HEK293 (cell line): ENCODE data around the gene MAK.

Experiments
- CTCF ChIA-PET: fragments of 350-600 bp; formaldehyde crosslinking; extraction: SDS; loops from one replicate; lab custom pipeline; 2021; ENCODE audit warnings: antibody characterized with exemption; lab: Yijun Ruan, JAX
- POLR2A ChIA-PET: fragments of 300-600 bp; formaldehyde crosslinking; extraction: SDS; loops from one replicate; lab custom pipeline; 2020; ENCODE audit warnings: antibody characterized with exemption, inconsistent platforms; lab: Yijun Ruan, JAX
- H3K27ac ChIP-seq: fragments of 200-500 bp; sonication (Bioruptor generic); 2 replicates; pipeline ENCODE4 v1.5.1; 2014; ENCODE audit warnings: low read depth, low read length, control low read depth, inconsistent platforms; ENCODE audit errors: extremely low read depth
- H3K36me3 ChIP-seq, 2 experiments: fragments of 200-500 bp in 1 of 2; sonication (Bioruptor generic) in 1 of 2; 1 replicate in 1 of 2; 2 replicates in 1 of 2; pipeline ENCODE4 v1.5.1; 2014 to 2017; ENCODE audit warnings: inconsistent platforms in 2 of 2, low read length in 2 of 2; ENCODE audit not compliant: control insufficient read depth in 2 of 2, insufficient read depth in 1 of 2
- H3K4me1 ChIP-seq: fragments of 200-500 bp; sonication (Bioruptor generic); 2 replicates; pipeline ENCODE4 v1.5.1; 2014; ENCODE audit warnings: mild to moderate bottlenecking, low read length, inconsistent platforms; ENCODE audit not compliant: control insufficient read depth, insufficient read depth
- H3K4me3 ChIP-seq: 2 replicates; pipeline ENCODE4 v1.5.1; 2011; ENCODE audit warnings: low read depth, mild to moderate bottlenecking, control low read depth, low read length, moderate library complexity
- H3K9me3 ChIP-seq: fragments of 200-500 bp; sonication (Bioruptor generic); 2 replicates; pipeline ENCODE4 v1.5.1; 2014; ENCODE audit warnings: low read depth, low read length, inconsistent platforms; ENCODE audit not compliant: control insufficient read depth, insufficient read depth
- IKZF3 ChIP-seq: fragments of 450-650 bp; IDR thresholded peaks from 2 replicates; pipeline ENCODE4 v1.5.0; 2018; ENCODE audit warnings: missing biosample characterization, mild to moderate bottlenecking, missing genetic modification characterization, moderate library complexity
- MYNN ChIP-seq: fragments of 450-650 bp; formaldehyde crosslinking; IDR thresholded peaks from 2 replicates; pipeline ENCODE4 v1.5.1; 2016; ENCODE audit warnings: missing biosample characterization, missing genetic modification characterization, borderline replicate concordance
- REST ChIP-seq: fragments of 450-650 bp; formaldehyde crosslinking; IDR thresholded peaks from 2 replicates; pipeline ENCODE4 v1.5.1; 2016; ENCODE audit warnings: missing biosample characterization, missing genetic modification characterization
- ZNF10 ChIP-seq: fragments of 450-650 bp; formaldehyde crosslinking; IDR thresholded peaks from 2 replicates; pipeline ENCODE4 v1.5.1; 2017; ENCODE audit warnings: missing biosample characterization, missing genetic modification characterization
- ZNF132 ChIP-seq: fragments of 450-650 bp; formaldehyde crosslinking; IDR thresholded peaks from 2 replicates; pipeline ENCODE4 v1.5.1; 2017; ENCODE audit warnings: missing biosample characterization, missing genetic modification characterization, borderline replicate concordance
- ZNF148 ChIP-seq: fragments of 450-650 bp; formaldehyde crosslinking; IDR thresholded peaks from 2 replicates; pipeline ENCODE4 v1.5.0; 2017; ENCODE audit warnings: missing biosample characterization, missing genetic modification characterization, borderline replicate concordance
- ZNF155 ChIP-seq: fragments of 450-650 bp; formaldehyde crosslinking; IDR thresholded peaks from 2 replicates; pipeline ENCODE4 v1.5.1; 2016; ENCODE audit warnings: missing biosample characterization, missing genetic modification characterization
- ZNF157 ChIP-seq: fragments of 450-650 bp; formaldehyde crosslinking; IDR thresholded peaks from 2 replicates; pipeline ENCODE4 v1.5.1; 2016; ENCODE audit warnings: missing biosample characterization, missing genetic modification characterization
- ZNF169 ChIP-seq: fragments of 450-650 bp; formaldehyde crosslinking; IDR thresholded peaks from 2 replicates; pipeline ENCODE4 v1.5.1; 2016; ENCODE audit warnings: missing biosample characterization, missing genetic modification characterization
- ZNF248 ChIP-seq: fragments of 450-650 bp; formaldehyde crosslinking; IDR thresholded peaks from 2 replicates; pipeline ENCODE4 v1.5.1; 2017; ENCODE audit warnings: missing biosample characterization, missing genetic modification characterization
- ZNF266 ChIP-seq: fragments of 450-650 bp; formaldehyde crosslinking; IDR thresholded peaks from 2 replicates; pipeline ENCODE4 v1.5.1; 2016; ENCODE audit warnings: missing biosample characterization, missing genetic modification characterization, low read depth
- ZNF341 ChIP-seq: fragments of 450-650 bp; formaldehyde crosslinking; IDR thresholded peaks from 2 replicates; pipeline ENCODE4; 2016; ENCODE audit warnings: low read depth, missing biosample characterization, missing genetic modification characterization
- ZNF510 ChIP-seq: fragments of 450-650 bp; formaldehyde crosslinking; IDR thresholded peaks from 2 replicates; pipeline ENCODE4 v1.5.1; 2018; ENCODE audit warnings: mild to moderate bottlenecking, missing genetic modification characterization, missing biosample characterization; ENCODE audit not compliant: insufficient replicate concordance
- ZNF560 ChIP-seq: fragments of 450-650 bp; formaldehyde crosslinking; IDR thresholded peaks from 2 replicates; pipeline ENCODE4 v1.5.1; 2017; ENCODE audit warnings: missing biosample characterization, missing genetic modification characterization, borderline replicate concordance
- ZNF580 ChIP-seq: fragments of 450-650 bp; formaldehyde crosslinking; IDR thresholded peaks from 2 replicates; pipeline ENCODE4 v1.5.1; 2016; ENCODE audit warnings: missing biosample characterization, missing genetic modification characterization
- ZNF610 ChIP-seq: fragments of 450-650 bp; formaldehyde crosslinking; IDR thresholded peaks from 2 replicates; pipeline ENCODE4 v1.5.1; 2016; ENCODE audit warnings: missing biosample characterization, missing genetic modification characterization, borderline replicate concordance
- ZNF621 ChIP-seq: fragments of 450-650 bp; formaldehyde crosslinking; IDR thresholded peaks from 2 replicates; pipeline ENCODE4 v1.5.1; 2017; ENCODE audit warnings: missing biosample characterization, missing genetic modification characterization
- ZNF639 ChIP-seq: fragments of 450-650 bp; formaldehyde crosslinking; IDR thresholded peaks from 2 replicates; pipeline ENCODE4 v1.5.1; 2016; ENCODE audit warnings: missing biosample characterization, missing genetic modification characterization
- ZNF654 ChIP-seq: fragments of 450-650 bp; formaldehyde crosslinking; IDR thresholded peaks from 2 replicates; pipeline ENCODE4 v1.5.1; 2016; ENCODE audit warnings: low read depth, missing biosample characterization, missing genetic modification characterization
- ZNF707 ChIP-seq: fragments of 450-650 bp; formaldehyde crosslinking; IDR thresholded peaks from 2 replicates; pipeline ENCODE4 v1.5.1; 2016; ENCODE audit warnings: missing biosample characterization, missing genetic modification characterization

The MAK gene

GRCh38 chr6:10794239-10794638 is 44.1 kb downstream of the MAK start:
- Histone ChIP-seq H3K27ac (no peak overlapping the region), H3K4me3 (no peak overlapping the region), H3K4me1 (no peaks in the 10 kb centered on the region), H3K9me3 (no peaks in the 10 kb centered on the region), H3K36me3 (peaks cover 0 to 4% of the 10 kb centered on the region in 2 experiments; a peak in 2 of 3 replicates)
- POLR2A ChIA-PET, result interaction anchor here (0.6 kb wide), 1 partner anchor 16 kb away, joined by 4 read pairs; no protein-coding TSS in a partner anchor
- no peak for TF ChIP-seq ZNF341 (tag by site-specific recombination)
- TF ChIP-seq ZNF132, result no peak
- no peak for TF ChIP-seq ZNF169 (tag by site-specific recombination)
- no peak for TF ChIP-seq ZNF707 (tag by site-specific recombination)
- TF ChIP-seq ZNF155 (tag by site-specific recombination), result no peak
- TF ChIP-seq REST, result no peak
- no peak for TF ChIP-seq ZNF610
- TF ChIP-seq ZNF639 (tag by site-specific recombination), result no peak
- no peak for TF ChIP-seq ZNF248 (tag by site-specific recombination)
- TF ChIP-seq ZNF580, result no peak
- no peak for TF ChIP-seq IKZF3
- no peak for TF ChIP-seq ZNF621 (tag by site-specific recombination)
- TF ChIP-seq ZNF157 (tag by site-specific recombination), result no peak
- TF ChIP-seq ZNF10, result no peak
- no peak for TF ChIP-seq MYNN (tag by site-specific recombination)
- TF ChIP-seq ZNF560 (tag by site-specific recombination), result no peak
- no peak for TF ChIP-seq ZNF266 (tag by site-specific recombination)
- TF ChIP-seq ZNF654 (tag by site-specific recombination), result no peak
- CTCF ChIA-PET, result interaction anchor here (0.9 to 2.2 kb wide), 3 partner anchors 8 to 702 kb away, joined by 3 to 10 read pairs (median 3); partner anchors contain the start of gene SYCP2L

GRCh38 chr6:10793695-10794094 is 44.6 kb downstream of the MAK start:
- H3K4me3 ChIP-seq, result no peak overlapping the region
- H3K9me3 ChIP-seq, result no peaks in the 10 kb centered on the region
- H3K36me3 ChIP-seq, result peaks cover 0 to 4% of the 10 kb centered on the region in 2 experiments; a peak in 2 of 3 replicates
- no peak overlapping the region for H3K27ac ChIP-seq
- H3K4me1 ChIP-seq, result no peaks in the 10 kb centered on the region
- CTCF ChIA-PET, result interaction anchor here (0.8 to 2.2 kb wide), 3 partner anchors 9 to 703 kb away, joined by 3 to 10 read pairs (median 6); no protein-coding TSS in a partner anchor
- TF ChIP-seq ZNF148 (tag by site-specific recombination), result no peak
- peak; percentile 76 for TF ChIP-seq ZNF510 (tag by site-specific recombination)
- POLR2A ChIA-PET, result interaction anchor here (0.6 kb wide), 1 partner anchor 15 kb away, joined by 4 read pairs; no protein-coding TSS in a partner anchor
